Activated T-cell treated with anti-CD3 and anti-CD28 coated beads, Interleukin-2, amount 50 U/mL, for 24 hours (primary cell): Measurements from ENCODE around the gene DOC2B.
"Not testable (repeated sequence)": the region's sequence is repeated elsewhere in the genome, so short reads cannot be mapped to it uniquely, and the experiment has no call there.

Experiments used
- DNase-seq: peaks from one replicate; pipeline ENCODE4 v3.0.0-alpha.2; 2020
- H3K27ac Mint-ChIP-seq: 2 replicates; pipeline ENCODE4 v1.8.0; 2020; ENCODE audit warnings: mild to moderate bottlenecking, mixed read lengths
- H3K27me3 Mint-ChIP-seq: 2 replicates; pipeline ENCODE4 v1.8.0; 2020; ENCODE audit warnings: mixed read lengths
- H3K36me3 Mint-ChIP-seq: 2 replicates; pipeline ENCODE4 v1.8.0; 2020; ENCODE audit warnings: low read depth, mixed read lengths
- H3K4me1 Mint-ChIP-seq: 2 replicates; pipeline ENCODE4 v1.8.0; 2020; ENCODE audit warnings: low read depth, mixed read lengths
- H3K4me3 Mint-ChIP-seq: 2 replicates; pipeline ENCODE4 v1.8.0; 2020; ENCODE audit warnings: mild to moderate bottlenecking, moderate library complexity, mixed read lengths
- H3K9me3 Mint-ChIP-seq: 2 replicates; pipeline ENCODE4 v1.8.0; 2020; ENCODE audit warnings: mixed read lengths

Gene DOC2B

DNA sequence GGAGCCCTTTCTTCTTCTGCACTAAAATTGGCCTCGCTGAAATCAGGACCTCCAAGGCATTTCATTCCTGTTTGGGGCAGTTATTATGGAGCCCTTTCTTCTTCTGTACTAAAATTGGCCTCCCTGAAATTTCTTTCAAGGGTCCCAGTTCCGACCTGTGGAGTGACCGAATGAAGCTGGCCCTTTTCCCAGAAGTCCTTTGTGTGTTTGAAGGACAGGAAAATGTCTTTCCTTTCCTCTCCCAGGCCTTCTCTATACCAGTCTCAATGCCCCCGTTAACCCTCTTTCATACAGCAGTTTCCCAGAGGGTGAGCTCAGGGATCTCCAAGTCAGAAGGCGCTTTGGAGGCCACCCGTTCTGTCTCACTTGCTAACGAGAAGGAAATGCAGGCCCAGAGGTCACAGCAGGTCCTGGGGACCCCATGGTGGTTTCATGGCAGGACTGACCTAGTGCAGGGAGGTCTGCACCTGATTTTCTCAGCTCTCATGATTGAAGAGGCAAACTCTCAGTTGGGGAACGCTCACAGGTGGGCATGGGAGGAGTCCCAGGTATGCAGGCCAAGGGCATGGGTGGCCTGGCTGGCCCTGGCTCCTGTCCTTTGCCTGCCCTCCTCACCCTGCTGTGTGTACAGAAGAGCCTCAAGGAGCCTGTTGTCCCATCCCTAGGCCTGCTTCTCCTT is 37.1 kb upstream of the DOC2B start:
- Mint-ChIP-seq H3K9me3 (no peaks in the 10 kb centered on the region), H3K4me3 (no peak overlapping the region), H3K27ac (no peak overlapping the region), H3K36me3 (no peaks in the 10 kb centered on the region), H3K4me1 (peaks cover 5% of the 10 kb centered on the region), H3K27me3 (no peaks in the 10 kb centered on the region)
- no peak for DNase-seq

DNA sequence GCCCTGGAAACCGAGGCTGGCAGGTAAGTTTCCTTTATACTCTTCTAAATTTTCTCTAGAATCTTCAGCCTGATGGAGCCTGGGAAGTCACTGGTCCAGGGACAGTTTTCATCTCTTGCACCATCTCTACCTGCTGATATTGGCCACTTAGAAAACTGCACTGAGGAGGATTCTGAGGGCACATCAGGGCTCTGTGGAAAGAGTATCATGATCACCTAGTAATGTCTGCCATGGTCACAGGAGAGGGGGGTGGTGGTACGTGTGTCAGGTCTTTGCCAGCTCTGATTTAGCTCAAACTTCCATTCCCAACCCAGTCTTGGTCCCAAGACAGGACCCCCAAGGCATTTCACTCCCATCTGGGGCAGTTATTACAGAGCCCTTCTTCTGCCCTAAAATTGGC is 35.2 kb upstream of the DOC2B start:
- Mint-ChIP-seq H3K4me1 (peaks cover 5% of the 10 kb centered on the region), H3K9me3 (no peaks in the 10 kb centered on the region), H3K4me3 (no peak overlapping the region), H3K27me3 (no peaks in the 10 kb centered on the region), H3K27ac (peak overlapping the region; percentile 59), H3K36me3 (no peaks in the 10 kb centered on the region)
- no peak for DNase-seq

DNA sequence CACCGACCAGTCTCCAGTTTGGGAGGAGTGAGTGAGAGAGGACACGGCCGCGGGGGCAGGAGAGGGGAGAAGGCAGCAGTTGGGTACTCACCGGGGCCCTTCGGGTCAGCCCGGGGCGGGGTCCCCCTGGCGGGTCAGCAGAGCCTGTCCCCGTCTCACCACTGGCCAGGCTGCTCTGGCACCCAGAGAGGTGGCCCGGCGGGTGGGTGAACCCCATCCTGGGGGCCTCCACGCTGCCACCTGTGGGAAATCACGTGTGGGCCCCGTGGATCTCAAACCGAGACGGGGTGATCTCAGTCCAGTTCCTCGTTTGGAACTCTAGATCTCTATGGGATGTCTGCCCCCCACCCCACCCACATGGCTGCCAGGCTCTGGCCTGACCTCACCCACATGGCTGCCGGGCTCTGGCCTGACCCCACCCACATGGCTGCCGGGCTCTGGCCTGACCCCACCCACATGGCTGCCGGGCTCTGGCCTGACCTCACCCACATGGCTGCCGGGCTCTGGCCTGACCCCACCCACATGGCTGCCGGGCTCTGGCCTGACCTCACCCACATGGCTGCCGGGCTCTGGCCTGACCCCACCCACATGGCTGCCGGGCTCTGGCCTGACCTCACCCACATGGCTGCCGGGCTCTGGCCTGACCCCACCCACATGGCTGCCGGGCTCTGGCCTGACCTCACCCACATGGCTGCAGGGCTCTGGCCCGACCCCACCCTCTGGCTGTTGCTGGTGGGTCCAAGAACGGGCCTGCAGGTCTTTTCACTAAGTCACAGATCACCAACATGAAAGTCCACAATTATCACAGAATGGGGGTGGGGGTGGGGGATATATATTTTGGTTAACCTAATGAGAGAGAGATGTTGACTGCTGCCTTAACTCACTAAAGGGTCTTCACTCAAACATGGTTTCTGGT is 34.4 kb upstream of the DOC2B start:
- Mint-ChIP-seq H3K4me3 (peak overlapping the region; percentile 42), H3K27ac (peak overlapping the region; percentile 59)
- not testable (repeated sequence) for H3K27me3 Mint-ChIP-seq, H3K9me3 Mint-ChIP-seq, H3K4me1 Mint-ChIP-seq, H3K36me3 Mint-ChIP-seq
- DNase-seq, result peak; percentile 59

DNA sequence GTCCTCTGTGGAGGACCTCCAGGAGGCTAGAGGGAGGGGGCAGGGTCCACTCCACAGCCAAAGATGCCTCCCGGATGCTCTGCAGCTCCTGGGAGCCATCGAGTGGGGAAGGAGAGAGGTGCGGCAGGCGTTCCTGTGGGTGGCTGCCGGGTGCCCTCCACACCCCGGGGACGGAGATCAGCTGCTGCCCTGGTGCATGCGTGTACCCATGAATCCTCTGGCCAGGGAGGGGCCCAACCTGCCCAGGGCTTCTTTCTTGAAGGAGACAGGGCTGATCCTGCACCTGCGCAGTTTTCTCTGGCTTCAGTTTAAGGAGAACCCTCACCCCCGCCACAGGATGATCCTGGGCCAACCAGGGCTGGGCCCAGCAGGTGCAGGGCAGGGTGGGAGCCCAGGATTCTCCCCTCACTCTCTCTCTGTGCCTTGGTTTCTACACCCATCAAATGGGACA is 33.5 kb upstream of the DOC2B start:
- Mint-ChIP-seq H3K9me3 (no peaks in the 10 kb centered on the region), H3K27me3 (no peaks in the 10 kb centered on the region), H3K36me3 (no peaks in the 10 kb centered on the region), H3K4me1 (peaks cover 5% of the 10 kb centered on the region), H3K27ac (peak overlapping the region; percentile 50), H3K4me3 (peak overlapping the region; percentile 42)
- no peak for DNase-seq

DNA sequence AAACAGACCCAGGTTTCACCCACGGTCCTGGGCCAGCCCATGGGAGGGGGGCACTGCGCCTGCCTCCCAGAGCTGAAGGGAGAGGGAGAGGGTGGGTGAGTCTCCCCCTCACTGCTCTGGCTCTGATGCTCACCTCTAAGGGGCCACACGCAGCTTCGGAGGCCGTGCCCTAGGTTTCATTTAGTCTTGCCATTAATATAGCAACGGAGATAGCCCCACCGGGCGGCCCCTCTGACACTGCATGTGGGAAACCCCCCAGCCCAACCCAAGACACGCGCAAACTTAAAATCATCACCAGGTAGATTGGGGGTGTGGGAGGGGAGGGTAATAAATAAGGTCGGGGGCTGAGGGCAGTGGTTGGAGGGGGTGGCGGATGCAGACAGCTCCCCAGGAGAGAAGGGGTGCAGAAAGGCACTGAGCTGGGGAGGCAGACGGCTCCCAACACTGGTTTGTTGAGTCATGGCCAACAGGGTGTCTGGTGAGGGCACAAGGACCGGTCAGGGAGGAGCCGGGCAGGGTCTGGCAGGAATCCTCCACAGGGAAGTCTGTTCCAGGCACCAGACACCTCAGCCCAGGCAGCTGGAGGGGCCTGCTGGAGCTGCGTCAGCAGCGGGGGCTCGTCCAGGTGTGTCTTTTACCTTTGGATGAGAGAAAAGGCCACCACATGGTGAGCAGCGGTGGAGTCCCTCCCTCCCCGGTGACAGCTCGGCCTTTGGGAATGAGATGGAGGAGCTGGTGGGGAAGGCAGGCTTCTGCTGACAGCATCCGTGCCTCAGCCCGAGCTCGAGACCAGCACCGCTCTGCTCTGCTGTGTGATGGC is 32.0 kb upstream of the DOC2B start:
- no peaks in the 10 kb centered on the region for H3K9me3 Mint-ChIP-seq
- no peak for DNase-seq
- H3K4me3 Mint-ChIP-seq, result no peak overlapping the region
- H3K27ac Mint-ChIP-seq, result no peak overlapping the region
- H3K36me3 Mint-ChIP-seq, result no peaks in the 10 kb centered on the region
- peaks cover 4% of the 10 kb centered on the region for H3K27me3 Mint-ChIP-seq
- H3K4me1 Mint-ChIP-seq, result peaks cover 5% of the 10 kb centered on the region

DNA sequence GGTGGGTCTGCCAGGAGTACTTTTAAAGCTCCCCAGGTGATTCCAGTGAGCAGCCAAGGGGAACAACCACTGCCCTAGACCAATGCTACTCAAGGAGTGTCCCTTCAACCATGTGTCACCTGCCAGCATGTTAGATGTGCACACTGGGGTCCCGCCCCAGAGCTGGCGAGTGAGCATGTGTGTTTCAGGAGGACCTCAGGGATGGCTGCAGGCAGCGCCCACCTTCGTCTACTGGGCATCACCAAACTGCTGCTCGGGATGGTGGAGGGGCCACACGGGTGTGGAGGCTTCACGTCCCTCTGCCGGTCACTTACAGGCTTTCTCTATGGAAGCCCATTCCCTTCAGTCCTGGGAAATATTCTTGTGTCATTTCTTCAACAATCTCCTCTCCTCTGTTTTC is 29.0 kb upstream of the DOC2B start:
- no peaks in the 10 kb centered on the region for H3K4me1 Mint-ChIP-seq
- H3K36me3 Mint-ChIP-seq, result no peaks in the 10 kb centered on the region
- DNase-seq, result no peak
- no peak overlapping the region for H3K27ac Mint-ChIP-seq
- H3K4me3 Mint-ChIP-seq, result no peak overlapping the region
- H3K27me3 Mint-ChIP-seq, result peaks cover 13% of the 10 kb centered on the region
- H3K9me3 Mint-ChIP-seq, result no peaks in the 10 kb centered on the region

DNA sequence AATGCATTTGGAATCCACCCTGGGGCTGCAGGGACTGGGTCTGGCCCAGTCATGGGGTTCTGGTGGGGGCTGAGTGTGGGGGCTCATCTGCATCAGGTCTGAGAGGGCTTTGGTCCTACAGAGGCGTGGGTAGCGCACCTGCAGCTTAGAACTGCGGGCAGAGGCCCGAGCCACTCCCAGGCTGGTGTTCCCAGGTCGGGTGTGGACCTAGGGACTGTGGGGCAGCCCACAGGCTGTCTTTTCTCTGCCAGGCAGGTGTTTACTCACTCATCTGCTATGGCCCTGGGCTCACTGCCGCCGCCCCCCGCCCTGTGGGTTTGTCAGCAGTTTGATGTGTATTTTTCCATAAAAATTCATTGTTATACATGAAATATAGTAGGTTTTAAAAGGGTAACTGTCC is 27.0 kb upstream of the DOC2B start:
- H3K4me1 Mint-ChIP-seq, result no peaks in the 10 kb centered on the region
- no peaks in the 10 kb centered on the region for H3K36me3 Mint-ChIP-seq
- no peak overlapping the region for H3K27ac Mint-ChIP-seq
- no peak for DNase-seq
- H3K4me3 Mint-ChIP-seq, result no peak overlapping the region
- H3K27me3 Mint-ChIP-seq, result peaks cover 18% of the 10 kb centered on the region
- H3K9me3 Mint-ChIP-seq, result no peaks in the 10 kb centered on the region

DNA sequence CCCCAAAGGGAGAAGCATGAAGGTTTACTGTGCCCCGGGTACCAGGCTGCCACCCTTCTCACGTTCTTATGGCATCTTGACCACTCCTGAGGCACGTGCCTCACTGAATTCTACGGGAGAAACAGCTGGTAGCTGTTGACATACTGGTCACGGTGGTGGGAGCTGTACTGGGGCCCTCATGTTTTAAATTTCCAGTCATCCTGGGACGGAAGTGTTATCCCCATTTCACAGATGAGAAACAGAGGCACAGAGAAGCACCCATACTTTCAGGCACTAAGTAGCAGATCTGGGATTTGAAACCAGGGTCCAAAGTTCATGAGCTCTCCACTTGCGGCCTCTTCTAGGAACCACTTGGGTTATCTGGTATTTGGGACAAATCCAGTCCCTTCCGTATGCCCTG is 26.3 kb upstream of the DOC2B start:
- Mint-ChIP-seq H3K36me3 (no peaks in the 10 kb centered on the region), H3K4me1 (no peaks in the 10 kb centered on the region), H3K4me3 (no peak overlapping the region), H3K27me3 (peaks cover 19% of the 10 kb centered on the region), H3K9me3 (no peaks in the 10 kb centered on the region), H3K27ac (no peak overlapping the region)
- DNase-seq, result no peak

DNA sequence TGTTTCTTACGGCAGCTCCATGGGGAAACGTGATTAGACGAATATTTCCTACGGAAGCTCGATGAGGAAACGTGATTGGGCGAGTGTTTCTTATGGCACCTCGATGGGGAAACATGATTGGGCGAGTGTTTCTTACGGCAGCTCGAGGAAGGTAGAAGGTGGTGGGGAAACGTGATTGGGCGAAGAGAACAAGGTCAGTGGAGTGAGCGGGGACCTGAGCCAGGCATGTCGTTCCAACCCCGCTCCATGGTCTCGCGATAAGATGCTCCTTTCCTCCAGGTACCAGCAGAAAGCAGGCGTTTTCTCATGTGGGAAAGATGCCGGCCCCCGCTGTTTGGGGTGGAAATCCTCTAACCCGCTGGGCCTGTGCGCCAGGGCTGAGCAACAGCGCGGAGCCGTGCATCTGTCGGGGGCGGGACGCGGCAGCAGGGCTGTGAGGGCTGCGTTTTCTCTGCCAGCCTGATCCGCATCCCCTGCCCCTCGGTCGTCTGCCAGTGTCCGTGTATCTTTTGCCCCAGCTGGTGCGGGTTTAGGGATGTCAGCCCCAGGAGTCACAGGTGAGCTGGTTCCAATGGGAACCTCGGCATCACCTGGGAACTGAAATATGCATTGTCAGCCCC is 25.6 kb upstream of the DOC2B start:
- no peak for DNase-seq
- no peaks in the 10 kb centered on the region for H3K4me1 Mint-ChIP-seq
- H3K4me3 Mint-ChIP-seq, result no peak overlapping the region

DNA sequence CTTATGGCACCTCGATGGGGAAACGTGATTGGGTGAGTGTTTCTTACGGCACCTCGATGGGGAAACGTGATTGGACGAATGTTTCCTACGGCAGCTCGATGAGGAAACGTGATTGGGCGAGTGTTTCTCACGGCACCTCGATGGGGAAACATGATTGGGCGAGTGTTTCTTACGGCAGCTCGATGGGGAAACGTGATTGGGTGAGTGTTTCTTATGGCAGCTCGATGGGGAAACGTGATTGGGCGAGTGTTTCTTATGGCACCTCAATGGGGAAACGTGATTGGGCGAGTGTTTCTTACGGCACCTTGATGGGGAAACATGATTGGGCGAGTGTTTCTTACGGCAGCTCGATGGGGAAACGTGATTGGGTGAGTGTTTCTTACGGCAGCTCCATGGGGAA is 25.0 kb upstream of the DOC2B start:
- H3K9me3 Mint-ChIP-seq, H3K4me1 Mint-ChIP-seq, H3K4me3 Mint-ChIP-seq, DNase-seq, H3K36me3 Mint-ChIP-seq, H3K27ac Mint-ChIP-seq: not testable (repeated sequence)
- H3K27me3 Mint-ChIP-seq, result peaks cover 19% of the 10 kb centered on the region

More for the DNA sequence above, 25.6 kb upstream of the DOC2B start:
- H3K36me3 Mint-ChIP-seq, result no peaks in the 10 kb centered on the region
- H3K27ac Mint-ChIP-seq, result no peak overlapping the region
- H3K27me3 Mint-ChIP-seq, result peaks cover 19% of the 10 kb centered on the region
- no peaks in the 10 kb centered on the region for H3K9me3 Mint-ChIP-seq

DNA sequence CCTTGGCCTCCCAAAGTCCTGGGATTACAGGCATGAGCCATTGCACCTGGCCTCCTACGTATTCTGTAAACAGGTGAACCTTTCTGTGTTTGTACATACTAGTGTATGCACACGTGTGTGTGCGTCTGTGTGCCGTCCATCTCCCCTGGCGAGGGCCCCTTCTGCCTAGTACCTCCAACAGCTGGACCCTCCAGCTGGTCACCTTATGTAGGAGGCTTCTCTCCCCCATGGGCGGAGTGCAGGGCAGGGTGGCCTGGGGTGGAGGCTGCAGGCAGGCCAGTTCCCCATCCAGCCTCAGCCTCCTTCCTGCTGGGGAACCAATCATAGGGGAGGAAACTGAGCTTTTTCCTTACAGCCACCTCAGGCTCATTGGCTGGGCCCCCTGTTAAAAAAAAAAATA is 24.4 kb upstream of the DOC2B start:
- no peaks in the 10 kb centered on the region for H3K36me3 Mint-ChIP-seq
- no peak overlapping the region for H3K27ac Mint-ChIP-seq
- H3K4me3 Mint-ChIP-seq, result no peak overlapping the region
- H3K27me3 Mint-ChIP-seq, result peaks cover 19% of the 10 kb centered on the region
- H3K9me3 Mint-ChIP-seq, result no peaks in the 10 kb centered on the region
- H3K4me1 Mint-ChIP-seq, result no peaks in the 10 kb centered on the region
- no peak for DNase-seq

DNA sequence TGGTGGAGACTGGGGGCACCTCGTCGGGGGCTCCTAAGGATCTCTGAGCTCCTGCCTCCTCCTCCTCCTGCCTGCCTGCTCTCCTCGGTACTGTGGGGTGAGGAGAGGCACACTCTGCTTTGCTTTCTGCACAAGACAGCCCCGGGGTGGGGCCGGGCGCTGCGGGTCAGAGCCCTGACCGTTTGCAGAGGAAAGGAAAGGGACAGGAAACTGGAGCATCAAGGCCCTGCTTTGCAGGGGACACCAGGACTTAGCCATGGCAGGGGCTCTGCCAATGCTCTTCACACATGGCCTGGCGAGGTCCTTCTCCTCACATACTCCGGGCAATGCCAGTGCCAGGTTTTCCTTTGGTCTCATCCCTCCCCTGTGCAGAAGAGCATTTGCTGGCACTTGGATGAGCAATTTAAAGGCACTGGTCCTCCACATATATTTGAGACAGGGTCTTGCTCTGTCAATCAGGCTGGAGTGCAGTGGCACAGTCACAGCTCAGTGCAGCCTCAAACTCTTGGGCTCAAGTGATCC is 23.8 kb upstream of the DOC2B start:
- no peak for DNase-seq
- H3K36me3 Mint-ChIP-seq, result no peaks in the 10 kb centered on the region
- H3K9me3 Mint-ChIP-seq, result no peaks in the 10 kb centered on the region
- H3K4me1 Mint-ChIP-seq, result no peaks in the 10 kb centered on the region
- H3K4me3 Mint-ChIP-seq, result no peak overlapping the region
- no peak overlapping the region for H3K27ac Mint-ChIP-seq
- peaks cover 23% of the 10 kb centered on the region for H3K27me3 Mint-ChIP-seq

DNA sequence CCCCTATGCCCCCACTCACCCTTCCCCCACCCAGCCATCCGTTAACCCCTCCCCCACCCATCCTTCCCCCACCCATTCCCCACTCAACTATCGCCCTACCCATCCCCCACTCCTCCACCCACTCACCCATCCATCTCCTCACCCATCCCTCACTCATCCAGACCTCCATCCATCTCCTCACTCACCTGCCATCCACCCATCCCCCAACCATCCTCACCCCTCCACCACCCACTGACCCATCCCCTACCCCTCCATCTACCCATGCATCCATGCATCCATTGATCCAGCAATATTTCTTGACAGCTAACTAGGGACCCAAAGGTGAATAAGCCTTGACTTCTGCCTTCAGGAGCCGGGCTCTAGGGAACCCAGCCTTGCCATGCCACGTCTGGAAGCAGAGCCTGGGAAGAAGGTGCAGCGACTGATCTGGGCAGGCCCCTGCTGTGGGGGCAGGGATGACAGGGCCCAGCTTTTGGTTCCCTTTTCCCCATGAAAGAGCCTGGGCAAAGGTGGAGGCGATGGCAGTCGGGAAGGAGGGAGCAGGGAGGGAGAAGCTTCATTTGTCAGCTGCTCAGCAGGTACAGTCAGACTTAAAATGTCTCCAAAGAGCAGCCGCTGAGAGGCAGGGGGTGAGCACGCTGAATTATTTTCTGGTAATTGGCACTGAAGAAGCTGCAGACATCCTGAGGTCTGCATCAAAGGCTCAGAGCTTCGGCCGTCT is 23.1 kb upstream of the DOC2B start:
- Mint-ChIP-seq H3K27ac (no peak overlapping the region), H3K4me3 (no peak overlapping the region), H3K9me3 (no peaks in the 10 kb centered on the region), H3K27me3 (peaks cover 29% of the 10 kb centered on the region), H3K4me1 (no peaks in the 10 kb centered on the region), H3K36me3 (no peaks in the 10 kb centered on the region)
- DNase-seq, result no peak
